DND-41 (cell line): ENCODE results near the gene TP53AIP1.
"Not testable (repeated sequence)": the region's sequence is repeated elsewhere in the genome, so short reads cannot be mapped to it uniquely, and the experiment has no call there.

ENCODE experiments used
- CTCF ChIP-seq: IDR thresholded peaks from 2 replicates; pipeline ENCODE4 v1.5.1; 2012; ENCODE audit warnings: borderline replicate concordance, low read length, moderate library complexity, mild to moderate bottlenecking; ENCODE audit not compliant: poor library complexity, severe bottlenecking; ENCODE audit errors: extremely low read depth
- EZH2 ChIP-seq: IDR thresholded peaks from 3 replicates; pipeline ENCODE4 v1.6.1; 2012; ENCODE audit warnings: borderline replicate concordance, low read depth, mild to moderate bottlenecking, moderate library complexity, low read length, inconsistent platforms; ENCODE audit not compliant: severe bottlenecking

- TF ChIP-seq EZH2, CTCF: not testable (repeated sequence)
Observed at GRCh38 chr11:128919635-128920034, 23.0 kb downstream of the TP53AIP1 start.
